NCI-H2196 treated with DMSO at 0.1 percent for 48 hours (cell line): ENCODE measurements around the gene XRCC3.
"Not testable (repeated sequence)": the region's sequence is repeated elsewhere in the genome, so short reads cannot be mapped to it uniquely, and the experiment has no call there.

ENCODE experiments used
- DNase-seq: peaks from one replicate; lab custom pipeline; 2025; ENCODE audit not compliant: unreplicated experiment; lab: John Stamatoyannopoulos, UW

XRCC3 gene

GRCh38 chr14:103696070-103696402, 19.2 kb downstream of the XRCC3 start:
- no peak for DNase-seq

- DNase-seq, result no peak
Observed at GRCh38 chr14:103695296-103696069, 19.8 kb downstream of the XRCC3 start.

- no peak for DNase-seq
Observed at GRCh38 chr14:103694572-103695026, 20.7 kb downstream of the XRCC3 start.

- no peak for DNase-seq
Observed at GRCh38 chr14:103693515-103693914, 21.7 kb downstream of the XRCC3 start.

DNA sequence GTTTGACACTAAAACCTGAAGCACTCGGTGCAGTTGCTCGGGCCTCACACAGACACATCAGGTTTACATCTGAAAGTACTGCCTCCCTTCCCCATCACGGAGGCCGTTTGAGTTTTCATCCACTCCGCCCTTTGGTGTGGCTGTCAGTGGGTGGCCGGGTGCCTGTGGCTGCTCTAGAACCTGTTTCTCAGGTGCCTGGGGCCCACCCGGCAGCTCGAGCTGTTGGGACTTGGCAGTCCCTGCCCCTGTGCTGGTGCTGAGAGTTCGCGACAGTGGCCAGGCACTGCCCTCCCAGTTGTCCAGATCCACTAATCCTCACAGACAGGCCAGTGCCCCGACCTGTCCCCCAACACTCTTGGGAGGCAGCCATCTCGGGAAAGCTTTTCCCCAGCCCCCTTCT, 22.4 kb downstream of the XRCC3 start:
- no peak for DNase-seq

- DNase-seq, result no peak
Observed at GRCh38 chr14:103692159-103692558, 23.1 kb downstream of the XRCC3 start.

DNA sequence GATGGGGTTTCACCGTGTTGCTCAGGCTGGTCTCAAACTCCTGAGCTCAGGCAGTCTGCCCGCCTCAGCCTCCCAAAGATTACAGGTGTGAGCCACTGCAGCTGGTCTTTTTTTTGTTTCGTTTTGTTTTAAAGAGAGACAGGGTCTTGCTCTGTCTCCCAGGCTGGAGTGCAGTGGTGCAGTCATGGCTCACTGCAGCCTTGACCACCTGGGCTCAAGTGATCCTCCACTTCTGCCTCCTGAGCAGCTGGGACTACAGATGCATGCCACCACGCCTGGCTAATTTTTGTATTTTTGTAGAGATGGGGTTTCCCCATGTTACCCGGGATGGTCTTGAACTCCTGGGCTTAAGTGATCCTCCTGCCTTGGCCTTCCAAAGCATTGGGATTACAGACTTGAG, 23.6 kb downstream of the XRCC3 start:
- not testable (repeated sequence) for DNase-seq

DNA sequence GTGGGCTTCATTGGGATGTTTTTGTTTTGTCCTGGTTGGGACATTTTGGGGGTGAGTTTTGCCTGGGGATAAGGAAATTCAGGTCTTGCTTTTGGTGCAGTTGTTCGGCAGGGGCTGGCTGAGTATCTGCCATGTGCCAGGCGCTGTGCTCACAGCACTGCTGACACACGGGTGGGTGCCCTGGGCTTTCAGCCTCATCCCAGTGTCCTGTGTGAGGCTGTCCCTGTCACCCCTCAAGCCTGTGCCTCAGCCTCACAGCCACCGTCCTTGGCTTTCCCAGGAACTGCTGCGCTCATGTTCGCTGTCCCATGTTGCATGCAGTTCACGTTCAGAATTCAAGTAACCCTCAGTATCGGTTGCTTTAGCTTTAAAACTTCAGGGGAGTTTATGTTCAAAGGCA, 24.9 kb downstream of the XRCC3 start:
- DNase-seq, result no peak

- no peak for DNase-seq
Observed at GRCh38 chr14:103688906-103689902, 26.0 kb downstream of the XRCC3 start.

DNA sequence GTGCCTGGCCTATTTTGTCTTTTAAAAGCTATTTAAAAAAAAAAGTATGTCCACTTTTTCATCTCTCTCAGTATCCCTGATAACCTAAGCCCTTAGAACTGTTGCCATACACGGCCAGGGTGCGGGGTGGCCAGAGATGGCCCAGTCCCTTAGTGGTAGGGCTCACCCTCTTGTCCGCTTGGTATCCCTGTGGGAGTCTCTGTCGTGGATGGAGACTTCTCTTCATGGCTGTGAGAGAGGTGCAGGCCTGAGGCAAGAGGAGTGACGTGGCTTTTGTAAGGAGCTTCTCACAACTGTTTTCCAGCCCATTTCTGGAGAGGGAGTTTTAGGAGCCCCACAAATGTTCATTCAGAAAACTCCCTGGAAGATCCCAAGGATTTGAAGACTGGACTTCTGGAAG, 26.8 kb downstream of the XRCC3 start:
- DNase-seq, result no peak

DNA sequence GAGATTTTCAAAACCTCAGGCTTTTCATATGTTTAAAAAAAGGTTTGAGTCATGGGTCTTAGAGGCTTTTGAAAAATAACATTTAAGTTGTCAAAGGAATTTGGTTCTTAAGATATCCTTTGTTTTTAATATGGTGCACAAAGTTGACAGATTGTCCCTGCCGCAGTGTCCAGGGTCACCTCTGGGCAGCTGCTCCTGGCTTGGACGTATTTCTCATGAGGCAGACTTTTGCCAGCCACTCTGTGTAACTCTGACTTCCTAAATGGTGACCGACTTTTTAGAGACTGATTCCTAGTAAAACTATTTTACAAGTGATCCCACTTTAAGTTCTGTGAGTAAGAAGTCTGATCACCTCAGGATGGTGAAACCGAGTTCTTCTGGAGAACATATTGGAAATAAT, 27.5 kb downstream of the XRCC3 start:
- no peak for DNase-seq

DNA sequence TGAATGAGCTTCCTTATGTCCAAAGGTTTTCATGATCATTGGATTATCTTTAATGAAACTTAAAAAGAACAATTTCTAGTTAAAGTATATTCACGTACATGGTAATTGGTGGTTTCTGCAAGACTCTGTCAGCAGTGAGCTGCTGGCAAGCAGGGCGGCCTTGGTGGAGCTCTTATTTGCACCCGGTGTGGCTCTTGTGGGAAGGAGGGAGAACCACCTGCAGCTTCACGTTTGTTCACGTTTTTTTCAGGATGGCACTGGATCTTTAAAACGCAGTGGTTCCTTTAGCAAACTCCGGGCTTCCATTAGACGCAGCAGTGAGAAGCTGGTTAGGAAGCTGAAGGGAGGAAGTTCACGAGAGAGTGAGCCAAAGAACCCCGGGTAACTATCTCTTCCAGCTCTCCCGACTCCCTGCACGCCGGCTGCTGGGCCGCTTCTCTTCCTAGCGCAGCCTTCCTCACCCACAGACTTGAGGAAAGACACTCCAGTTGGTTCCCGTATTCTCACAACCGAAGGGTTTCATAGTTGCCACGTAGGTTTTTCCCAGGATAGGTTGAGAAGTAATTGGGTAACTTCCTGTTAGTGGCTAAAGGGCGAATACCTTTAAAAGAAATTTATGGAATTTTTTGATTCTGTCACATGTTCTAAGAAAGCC, 28.3 kb downstream of the XRCC3 start:
- DNase-seq, result no peak

GRCh38 chr14:103685276-103686211, 29.7 kb downstream of the XRCC3 start:
- DNase-seq, result no peak

DNA sequence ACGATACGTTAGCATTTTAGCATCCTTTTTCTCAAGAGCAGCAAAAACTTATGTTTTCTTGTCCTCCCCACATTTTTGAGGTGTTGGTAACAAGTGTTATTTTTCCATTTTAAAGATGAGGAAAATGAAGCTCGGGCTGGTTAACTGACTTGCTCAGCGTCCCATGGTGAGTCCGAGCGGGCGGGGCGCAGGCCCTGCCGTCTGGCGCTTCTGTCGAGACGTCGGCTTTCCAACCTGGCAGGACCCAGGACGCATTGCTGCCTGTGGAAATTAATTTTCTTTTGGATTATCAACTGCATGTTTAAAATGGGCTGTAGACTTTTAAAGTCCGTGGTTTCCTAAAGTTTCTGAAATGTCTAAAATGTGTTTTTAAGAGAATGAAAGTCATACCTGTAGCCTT, 30.4 kb downstream of the XRCC3 start:
- DNase-seq, result no peak

- DNase-seq, result no peak
Observed at GRCh38 chr14:103684471-103684870, 30.8 kb downstream of the XRCC3 start.

DNA sequence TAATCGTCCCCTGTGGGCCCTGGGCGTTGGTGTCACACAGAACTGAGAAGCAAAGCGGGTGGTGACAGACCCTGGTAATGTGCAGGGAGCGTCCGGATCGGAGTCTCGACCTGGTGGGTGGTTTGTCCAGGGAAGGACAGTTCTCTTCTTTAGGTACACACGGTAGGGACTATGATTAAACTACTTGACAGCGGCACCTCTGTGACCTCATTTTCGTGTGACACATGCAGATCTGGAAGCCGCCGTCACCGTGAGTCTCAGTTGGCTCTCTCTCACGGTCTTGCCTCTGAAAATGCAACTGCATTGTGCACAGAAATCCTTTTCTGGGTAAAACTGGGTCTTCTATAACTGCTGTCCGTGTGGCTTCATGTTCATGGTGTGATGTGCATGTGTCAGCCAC, 32.1 kb downstream of the XRCC3 start:
- no peak for DNase-seq

DNA sequence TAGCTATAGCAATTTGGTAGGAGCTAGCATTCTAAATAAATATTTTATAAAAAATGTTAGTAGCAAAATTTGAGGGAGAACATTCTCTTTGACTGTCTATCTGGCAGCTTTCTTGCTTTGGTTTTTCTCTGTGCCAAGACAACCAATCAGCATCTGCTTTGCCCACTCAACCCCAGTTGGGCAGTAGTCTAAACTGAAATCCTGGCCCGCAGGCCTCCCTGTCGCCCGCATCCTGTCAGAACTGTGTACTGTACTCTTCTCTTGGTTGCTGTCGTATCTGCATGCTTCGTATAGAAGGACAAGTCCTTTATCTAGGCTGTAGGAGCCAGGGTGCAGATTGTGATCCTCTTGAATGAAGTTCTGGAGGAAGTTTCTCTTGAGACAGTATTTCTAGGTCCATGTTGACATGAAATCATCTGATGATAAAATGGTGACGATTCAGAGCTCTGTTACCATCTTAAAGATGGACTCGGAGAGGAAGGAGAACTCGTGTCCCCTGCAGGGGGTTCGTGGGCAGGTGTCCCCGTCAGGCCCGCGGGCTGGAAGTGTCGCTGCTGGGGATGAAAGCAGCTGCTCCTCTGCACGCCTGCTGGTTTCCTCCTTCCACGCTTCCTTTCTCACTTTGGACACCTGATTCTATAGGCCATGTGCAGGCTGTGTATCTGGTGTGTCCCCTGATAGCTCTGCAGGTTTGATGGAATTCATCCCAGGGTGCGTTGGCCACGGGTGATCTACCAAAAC, 34.6 kb downstream of the XRCC3 start:
- no peak for DNase-seq

- no peak for DNase-seq
Observed at GRCh38 chr14:103679351-103679750, 35.9 kb downstream of the XRCC3 start.

GRCh38 chr14:103676881-103677675, 38.2 kb downstream of the XRCC3 start:
- no peak for DNase-seq
